Epithelial cell of proximal tubule (primary cell): ENCODE results near the gene MTHFD1L. TPM values are rescaled to one million over a fixed set of nuclear protein-coding genes. Genes with fewer than 3 reads are reported as not detected.
"Not testable (repeated sequence)": the region's sequence is repeated elsewhere in the genome, so short reads cannot be mapped to it uniquely, and the experiment has no call there.

Experiments used
- DNase-seq: peaks from one replicate; pipeline ENCODE4 v3.0.0-alpha.2; 2011; ENCODE audit warnings: low read depth
- H3K4me3 ChIP-seq: 2 replicates; pipeline ENCODE4 v1.5.1; 2011; ENCODE audit warnings: low read depth, mild to moderate bottlenecking, low read length
- total RNA-seq: library from RNA; depleted of rRNA; stranded (reverse); fragments of >200 nt; gene quantifications from 2 replicates; pipeline ENCODE4 v1.2.3, GENCODE V29; 2015
- TF ChIP-seq, protein P1 (sequence below): conservative IDR thresholded peaks from 2 replicates; pipeline ENCODE4 v1.5.1; 2012; ENCODE audit warnings: low read depth, mild to moderate bottlenecking, low read length

Gene MTHFD1L
- total RNA-seq, 1 donor from 2014 or later: 39.5 TPM

DNA sequence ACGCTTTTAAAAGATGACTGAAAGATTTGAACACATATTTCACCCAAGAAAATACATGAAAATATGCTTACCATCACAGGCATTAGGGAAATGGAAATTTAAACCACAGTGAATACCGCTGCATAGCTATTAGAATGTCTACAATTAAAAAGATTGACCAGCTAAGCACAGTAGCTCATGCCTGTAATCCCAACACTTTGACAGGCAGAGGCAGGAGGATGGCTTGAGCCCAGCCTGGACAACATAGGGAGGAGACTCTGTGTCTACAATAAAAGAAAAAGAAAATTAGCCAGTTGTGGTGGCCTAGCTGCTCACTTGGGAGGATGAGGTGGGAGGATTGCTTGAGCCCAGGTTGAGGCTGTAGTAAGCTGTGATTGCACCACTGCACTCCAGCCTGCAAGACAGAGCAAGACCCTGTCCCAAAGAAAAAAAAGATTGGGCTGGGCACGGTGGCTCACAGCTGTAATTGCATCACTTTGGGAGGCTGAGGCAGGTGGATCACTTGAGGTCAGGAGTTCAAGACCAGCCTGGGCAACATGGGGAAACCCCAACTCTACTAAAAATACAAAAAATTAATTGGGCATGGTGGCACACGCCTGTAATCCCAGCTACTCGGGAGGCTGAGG, 210.5 kb downstream of the MTHFD1L start:
- DNase-seq: no peak
- no peak overlapping the region for H3K4me3 ChIP-seq
- TF ChIP-seq, protein P1, sequence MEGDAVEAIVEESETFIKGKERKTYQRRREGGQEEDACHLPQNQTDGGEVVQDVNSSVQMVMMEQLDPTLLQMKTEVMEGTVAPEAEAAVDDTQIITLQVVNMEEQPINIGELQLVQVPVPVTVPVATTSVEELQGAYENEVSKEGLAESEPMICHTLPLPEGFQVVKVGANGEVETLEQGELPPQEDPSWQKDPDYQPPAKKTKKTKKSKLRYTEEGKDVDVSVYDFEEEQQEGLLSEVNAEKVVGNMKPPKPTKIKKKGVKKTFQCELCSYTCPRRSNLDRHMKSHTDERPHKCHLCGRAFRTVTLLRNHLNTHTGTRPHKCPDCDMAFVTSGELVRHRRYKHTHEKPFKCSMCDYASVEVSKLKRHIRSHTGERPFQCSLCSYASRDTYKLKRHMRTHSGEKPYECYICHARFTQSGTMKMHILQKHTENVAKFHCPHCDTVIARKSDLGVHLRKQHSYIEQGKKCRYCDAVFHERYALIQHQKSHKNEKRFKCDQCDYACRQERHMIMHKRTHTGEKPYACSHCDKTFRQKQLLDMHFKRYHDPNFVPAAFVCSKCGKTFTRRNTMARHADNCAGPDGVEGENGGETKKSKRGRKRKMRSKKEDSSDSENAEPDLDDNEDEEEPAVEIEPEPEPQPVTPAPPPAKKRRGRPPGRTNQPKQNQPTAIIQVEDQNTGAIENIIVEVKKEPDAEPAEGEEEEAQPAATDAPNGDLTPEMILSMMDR: no peak

DNA sequence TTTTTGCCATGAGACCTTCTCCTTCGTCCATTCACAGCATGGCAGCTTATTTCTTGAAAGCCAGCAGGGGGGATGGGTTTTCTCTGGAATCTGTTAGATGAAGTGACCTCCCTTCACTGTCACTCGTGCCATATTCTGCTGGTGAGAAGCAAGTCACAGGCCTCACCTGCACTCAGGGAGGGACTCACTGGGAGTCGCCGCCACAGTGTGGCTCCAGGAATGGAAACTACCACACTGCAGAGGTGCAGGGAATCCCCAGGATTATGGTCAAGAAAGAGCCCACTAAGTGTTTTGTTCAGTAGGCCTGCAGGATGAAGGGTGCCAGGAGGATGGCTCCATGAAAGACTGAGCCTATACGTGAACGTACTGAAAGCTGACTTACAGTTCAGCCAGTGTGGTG, 213.2 kb downstream of the MTHFD1L start:
- TF ChIP-seq, protein P1: no peak
- DNase-seq: no peak
- H3K4me3 ChIP-seq: no peak overlapping the region

DNA sequence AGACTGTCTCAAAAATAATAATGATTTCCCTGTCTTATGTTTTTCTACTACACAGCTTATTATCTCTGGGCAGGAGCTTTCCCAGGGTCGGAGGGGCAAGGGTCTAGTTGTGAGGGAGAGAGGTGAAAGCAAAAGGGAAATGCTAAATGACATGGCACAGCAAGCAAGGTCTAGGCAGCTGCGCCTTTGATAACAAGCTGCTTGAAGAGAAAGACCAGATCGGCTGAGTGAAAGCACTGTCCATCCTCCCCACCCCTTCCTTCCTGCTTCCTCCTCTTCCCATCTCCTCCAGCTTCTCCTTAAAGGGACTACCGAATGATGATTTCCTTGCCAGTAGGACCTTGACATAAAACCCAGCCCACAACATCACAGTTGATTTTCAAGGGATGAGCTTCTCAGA, 216.2 kb downstream of the MTHFD1L start:
- no peak for DNase-seq
- H3K4me3 ChIP-seq: no peak overlapping the region
- TF ChIP-seq, protein P1: no peak

DNA sequence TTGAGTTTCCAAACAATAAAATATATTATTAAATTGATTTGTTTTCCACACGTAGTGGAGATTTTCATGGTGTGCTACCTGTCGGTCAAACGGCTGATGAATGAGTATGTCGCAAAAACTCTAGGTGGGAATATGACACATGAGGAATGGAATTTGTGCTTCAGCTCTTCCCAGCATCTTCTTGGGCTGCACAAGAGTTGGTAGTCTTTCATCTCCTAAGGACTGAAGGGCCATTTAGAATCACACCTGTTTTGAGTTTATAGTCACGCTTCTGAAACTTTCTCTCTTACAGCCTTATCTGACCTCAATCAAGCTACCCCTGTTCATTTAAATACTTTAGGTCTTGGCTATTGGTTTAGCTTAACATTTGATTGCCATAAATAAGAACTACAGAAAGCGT, 216.6 kb downstream of the MTHFD1L start:
- no peak for DNase-seq
- TF ChIP-seq, protein P1: no peak
- no peak overlapping the region for H3K4me3 ChIP-seq

DNA sequence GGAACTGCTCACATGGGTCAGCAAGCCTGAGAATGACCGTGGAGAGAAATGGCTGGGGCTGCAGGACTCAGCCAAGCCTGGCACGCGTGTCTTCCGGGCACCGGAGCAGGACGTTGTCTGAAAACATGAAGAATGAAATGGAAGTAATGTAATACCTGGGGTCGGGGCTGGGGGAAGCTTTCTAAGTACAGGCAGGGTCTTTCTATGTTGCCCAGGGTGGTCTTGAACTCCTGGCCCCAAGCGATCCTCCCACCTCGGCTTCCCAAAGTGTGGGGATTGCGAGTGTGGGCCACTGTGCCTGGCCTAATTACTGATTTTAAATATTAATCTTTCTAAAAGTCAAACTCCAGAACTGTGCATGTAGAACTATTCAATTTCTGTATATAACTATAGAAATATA, 218.8 kb downstream of the MTHFD1L start:
- DNase-seq: no peak
- no peak overlapping the region for H3K4me3 ChIP-seq
- TF ChIP-seq, protein P1: no peak

DNA sequence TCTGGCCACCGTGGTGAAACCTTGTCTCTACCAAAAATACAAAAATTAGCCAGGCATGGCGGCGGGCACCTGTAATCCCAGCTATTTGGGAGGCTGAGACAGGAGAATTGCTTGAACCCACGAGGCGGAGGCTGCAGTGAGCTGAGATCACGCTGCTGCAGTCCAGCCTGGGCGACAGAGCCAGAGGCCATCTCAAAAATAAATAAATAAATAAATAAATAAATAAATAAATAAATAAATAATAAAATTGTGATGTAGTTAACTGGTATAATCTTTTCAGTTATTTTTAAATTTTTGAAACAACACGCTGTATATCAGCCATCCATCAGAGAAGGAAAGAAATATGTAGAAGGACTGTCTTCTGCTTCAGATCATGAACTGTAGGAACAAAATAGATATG, 221.6 kb downstream of the MTHFD1L start:
- DNase-seq, H3K4me3 ChIP-seq: not testable (repeated sequence)

DNA sequence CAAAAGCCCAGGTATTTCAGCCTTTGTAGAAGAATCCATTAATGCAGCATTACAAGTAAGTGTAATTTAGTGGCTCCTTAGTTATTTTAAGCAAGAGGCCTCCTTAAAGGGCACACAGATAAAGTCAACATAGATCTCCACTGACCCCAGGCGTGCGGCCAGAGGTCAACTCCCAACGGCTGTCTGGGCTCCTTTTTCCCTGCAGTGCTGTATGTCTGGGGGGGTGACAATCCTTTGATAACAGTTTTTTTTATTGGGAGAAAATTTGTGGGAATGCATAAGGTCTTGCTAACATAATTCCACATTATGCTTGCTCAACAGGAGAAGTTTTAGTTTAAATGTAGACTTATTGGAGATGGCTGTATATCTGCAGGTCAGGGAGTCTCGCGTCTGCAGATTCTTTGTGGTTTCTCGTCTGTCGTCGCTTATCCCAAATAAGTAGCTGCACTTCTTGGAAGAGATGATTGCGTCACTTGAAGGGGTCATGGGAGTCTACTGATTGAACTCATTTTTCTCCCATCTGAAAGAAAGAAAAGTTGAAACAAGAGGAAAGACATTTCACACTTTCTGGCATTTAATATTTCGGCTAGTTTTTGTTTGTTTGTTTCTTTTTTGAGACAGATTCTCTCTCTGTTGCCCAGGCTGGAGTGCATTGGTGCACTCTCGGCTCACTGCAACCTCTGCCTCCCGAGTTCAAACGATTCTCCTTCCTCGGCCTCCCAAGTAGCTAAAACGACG, 222.5 kb downstream of the MTHFD1L start:
- no peak overlapping the region for H3K4me3 ChIP-seq
- no peak for DNase-seq
- TF ChIP-seq, protein P1: no peak
